Stomach (tissue), 9 donors: ENCODE results near the gene MYO1B. TPM values are rescaled to one million over a fixed set of nuclear protein-coding genes. Genes with fewer than 3 reads are reported as not detected.

Experiments used
- DNase-seq, 2 donors: peaks; one replicate each; pipeline versions ENCODE4 v3.0.0 to v3.0.0-alpha.2; 2013 to 2019
- H3K27ac ChIP-seq, 5 donors: fragments of 200-600 bp in 4 of 5; sonication (generic) in 4 of 5; one replicate each; pipeline ENCODE4 v1.5.1; 2013 to 2019; ENCODE audit warnings: mild to moderate bottlenecking in 1 of 5, moderate library complexity in 1 of 5
- H3K27me3 ChIP-seq, 3 donors: fragments of 200-600 bp; sonication (generic); one replicate each; pipeline ENCODE4 v1.5.1; 2017 to 2019; ENCODE audit warnings: mixed run types in 1 of 3
- H3K36me3 ChIP-seq, 4 donors: fragments of 200-600 bp; sonication (generic); 1 replicate in 3 of 4; 2 replicates in 1 of 4; pipeline ENCODE4 v1.5.1; 2016 to 2019
- H3K4me1 ChIP-seq, 4 donors: fragments of 200-600 bp; sonication (generic); one replicate each; pipeline ENCODE4 v1.5.1; 2016 to 2019
- H3K4me3 ChIP-seq, 4 donors: fragments of 200-600 bp; sonication (generic) in 3 of 4; one replicate each; pipeline ENCODE4 v1.5.1; 2016 to 2019; ENCODE audit warnings: mild to moderate bottlenecking in 1 of 4
- H3K9me3 ChIP-seq, 4 donors: fragments of 200-600 bp; sonication (generic); one replicate each; pipeline ENCODE4 v1.5.1; 2016 to 2019
- CTCF ChIP-seq, 7 experiments: fragments of 450-650 bp in 4 of 7; fragments of 200-600 bp in 3 of 7; sonication (generic) in 3 of 7; IDR thresholded peaks; one replicate each; pipeline ENCODE4 v1.5.1; 2016 to 2019; ENCODE audit warnings: antibody characterized with exemption in 7 of 7, control low read depth in 2 of 7, mild to moderate bottlenecking in 1 of 7
- EP300 ChIP-seq: sonication (generic); formaldehyde crosslinking; IDR thresholded peaks from one replicate; pipeline ENCODE4 v1.6.1; 2017; ENCODE audit warnings: antibody characterized with exemption
- POLR2A ChIP-seq, 4 donors: fragments of 450-650 bp; IDR thresholded peaks; one replicate each; pipeline ENCODE4 v1.6.1; 2016; ENCODE audit warnings: antibody characterized with exemption in 4 of 4, control low read depth in 2 of 4, mild to moderate bottlenecking in 1 of 4, moderate library complexity in 1 of 4
- POLR2AphosphoS5 ChIP-seq, 3 donors: sonication (generic); formaldehyde crosslinking; IDR thresholded peaks; one replicate each; pipeline ENCODE4 v1.6.1; 2016; ENCODE audit warnings: antibody characterized with exemption in 3 of 3
- WGBS, 5 donors: extraction: QIAGEN DNeasy Blood & Tissue Kit in 3 of 5; methylation state at CpG; one replicate each; pipeline versions ENCODE4 v1.1.5 to v1.1.7; 2013 to 2018; 5-methylcytosine and 5-hydroxymethylcytosine counted together
- intact Hi-C: fragments of 100-400 bp; cut with DNase I; formaldehyde crosslinking; loops from one replicate; pipeline ENCODE4 v1.15.1; 2023; ENCODE audit warnings: low total_unique reads
- polyA plus RNA-seq, 3 donors: library from polyadenylated mRNA; stranded (reverse); fragments of 200-250 nt; gene quantifications; one replicate each; pipeline ENCODE4 v1.2.3, GENCODE V29; 2013
- total RNA-seq, 5 donors: library from RNA; depleted of rRNA; stranded (reverse); fragments of >200 nt; gene quantifications; one replicate each; pipeline versions ENCODE4 v1.1.0 to v1.2.3, GENCODE V29; 2014 to 2016
- donor health status: healthy with polysubstance abuse.
- donor health status: Bipolar disorder and iron deficiency.
- donor health status: healthy.

The MYO1B gene
- total and polyA plus RNA-seq, 8 donors, result 6.1 to 123 (median 16.4) TPM

- intact Hi-C loops, result no loop called here
Observed at GRCh38 chr2:191296083-191297006, 51.1 kb downstream of the MYO1B start.

GRCh38 chr2:191297033-191297432 is 51.8 kb downstream of the MYO1B start:
- DNase-seq, result no peak
- intact Hi-C loops, result no loop called here
- no peaks in the 10 kb centered on the region for H3K27me3 ChIP-seq
- 59 to 70% (median 65%) methylated on average over 5 of the region's 5 CpGs for WGBS, 5 donors
- H3K9me3 ChIP-seq, result no peaks in the 10 kb centered on the region
- no peaks in the 10 kb centered on the region for H3K36me3 ChIP-seq
- no peak for TF ChIP-seq POLR2A (IDR thresholded peaks at IDR 0.05)
- TF ChIP-seq CTCF (IDR thresholded peaks at IDR 0.05), result no peak
- no peak for TF ChIP-seq POLR2AphosphoS5 (IDR thresholded peaks at IDR 0.05)
- TF ChIP-seq EP300, result no peak
- peaks cover 0 to 24% (median 10%) of the 10 kb centered on the region in 4 donors for H3K4me1 ChIP-seq
- H3K4me3 ChIP-seq, result no peak overlapping the region
- no peak overlapping the region for H3K27ac ChIP-seq

More at GRCh38 chr2:191296083-191297006, 51.1 kb downstream of the MYO1B start:
- H3K36me3 ChIP-seq, result no peaks in the 10 kb centered on the region
- DNase-seq, result no peak
- 62 to 77% (median 75%) methylated on average over 8 of the region's 8 CpGs for WGBS, 5 donors
- no peak for TF ChIP-seq EP300
- TF ChIP-seq POLR2AphosphoS5 (IDR thresholded peaks at IDR 0.05), result no peak
- TF ChIP-seq CTCF (IDR thresholded peaks at IDR 0.05), result no peak
- no peak for TF ChIP-seq POLR2A (IDR thresholded peaks at IDR 0.05)
- peaks cover 0 to 24% (median 10%) of the 10 kb centered on the region in 4 donors for H3K4me1 ChIP-seq
- H3K27me3 ChIP-seq, result no peaks in the 10 kb centered on the region
- no peaks in the 10 kb centered on the region for H3K9me3 ChIP-seq
- no peak overlapping the region for H3K27ac ChIP-seq
- no peak overlapping the region for H3K4me3 ChIP-seq

GRCh38 chr2:191298306-191298705 is 53.1 kb downstream of the MYO1B start:
- no peaks in the 10 kb centered on the region for H3K27me3 ChIP-seq
- H3K4me3 ChIP-seq, result no peak overlapping the region
- WGBS, 5 donors, result 85 to 90% (median 87%) methylated on average over 2 of the region's 2 CpGs
- no peaks in the 10 kb centered on the region for H3K9me3 ChIP-seq
- peaks cover 1 to 30% (median 17%) of the 10 kb centered on the region in 4 donors for H3K4me1 ChIP-seq
- no peak overlapping the region for H3K27ac ChIP-seq
- intact Hi-C loops, result no loop called here
- H3K36me3 ChIP-seq, result no peaks in the 10 kb centered on the region
- no peak for TF ChIP-seq POLR2A (IDR thresholded peaks at IDR 0.05)
- TF ChIP-seq POLR2AphosphoS5 (IDR thresholded peaks at IDR 0.05), result no peak
- no peak for TF ChIP-seq EP300
- TF ChIP-seq CTCF (IDR thresholded peaks at IDR 0.05), result no peak
- no peak for DNase-seq

- DNase-seq, result no peak
- TF ChIP-seq CTCF (IDR thresholded peaks at IDR 0.05) (peak in 1 of 7 experiments; percentile 12), POLR2A (IDR thresholded peaks at IDR 0.05) (no peak), EP300 (no peak), POLR2AphosphoS5 (IDR thresholded peaks at IDR 0.05) (no peak)
- Histone ChIP-seq H3K9me3 (no peaks in the 10 kb centered on the region), H3K4me3 (no peak overlapping the region), H3K4me1 (peaks cover 9 to 37% (median 24%) of the 10 kb centered on the region in 4 donors), H3K27me3 (no peaks in the 10 kb centered on the region), H3K36me3 (no peaks in the 10 kb centered on the region), H3K27ac (no peak overlapping the region)
- 43 to 70% (median 67%) methylated on average over 2 of the region's 2 CpGs for WGBS, 5 donors
- intact Hi-C loops, result no loop called here
Observed at GRCh38 chr2:191299010-191299409, 53.8 kb downstream of the MYO1B start.
